Liver (tissue), 9 donors: ENCODE measurements around the gene PPT2. TPM values are rescaled to one million over a fixed set of nuclear protein-coding genes. Genes with fewer than 3 reads are reported as not detected.

ENCODE experiments used
- DNase-seq: peaks from one replicate; pipeline ENCODE4 v3.0.0-alpha.2; 2017; ENCODE audit warnings: low spot score
- H3K27ac ChIP-seq, 2 donors: one replicate each; pipeline ENCODE4 v1.7.0; 2013; ENCODE audit warnings: inconsistent platforms in 2 of 2, low read length in 2 of 2, control low read depth in 1 of 2, low read depth in 1 of 2, mild to moderate bottlenecking in 1 of 2
- H3K27me3 ChIP-seq, 4 donors: one replicate each; pipeline versions ENCODE4 v1.6.1 to v1.7.0; 2013; ENCODE audit warnings: low read length in 3 of 4, inconsistent platforms in 1 of 4, mild to moderate bottlenecking in 1 of 4, moderate library complexity in 1 of 4; ENCODE audit not compliant: control insufficient read depth in 4 of 4, insufficient read depth in 4 of 4
- H3K36me3 ChIP-seq, 4 donors: one replicate each; pipeline versions ENCODE4 v1.6.1 to v1.7.0; 2013; ENCODE audit warnings: low read length in 3 of 4, mild to moderate bottlenecking in 3 of 4, low read depth in 1 of 4, moderate library complexity in 1 of 4; ENCODE audit not compliant: control insufficient read depth in 4 of 4, insufficient read depth in 3 of 4
- H3K4me1 ChIP-seq, 4 donors: one replicate each; pipeline versions ENCODE4 v1.6.1 to v1.7.0; 2013; ENCODE audit warnings: low read length in 3 of 4, mild to moderate bottlenecking in 3 of 4, moderate library complexity in 1 of 4; ENCODE audit not compliant: control insufficient read depth in 4 of 4, insufficient read depth in 4 of 4
- H3K4me3 ChIP-seq, 3 donors: one replicate each; pipeline versions ENCODE4 v1.6.1 to v1.7.0; 2013; ENCODE audit warnings: low read length in 3 of 3, control low read depth in 1 of 3, low read depth in 1 of 3, mild to moderate bottlenecking in 1 of 3
- H3K9ac ChIP-seq, 2 donors: one replicate each; pipeline ENCODE4 v1.7.0; 2013; ENCODE audit warnings: low read length in 2 of 2, mild to moderate bottlenecking in 2 of 2, moderate library complexity in 2 of 2, control low read depth in 1 of 2, low read depth in 1 of 2
- H3K9me3 ChIP-seq, 4 donors: one replicate each; pipeline versions ENCODE4 v1.6.1 to v1.7.0; 2013; ENCODE audit warnings: low read length in 3 of 4; ENCODE audit not compliant: control insufficient read depth in 4 of 4
- ATF3 ChIP-seq: IDR thresholded peaks from 2 replicates; pipeline ENCODE4 v1.6.1; 2016; ENCODE audit warnings: antibody characterized with exemption
- CTCF ChIP-seq: fragments of 150-350 bp; IDR thresholded peaks from 2 replicates; pipeline ENCODE4 v1.5.1; 2017; ENCODE audit warnings: improper control_type of control experiment, low read depth, low read length; ENCODE audit not compliant: missing input control
- EGR1 ChIP-seq, 2 donors: IDR thresholded peaks; 2 replicates each; pipeline ENCODE4 v1.6.1; 2016 to 2018; ENCODE audit warnings: antibody characterized with exemption in 2 of 2, low read depth in 2 of 2
- FOXA1 ChIP-seq: IDR thresholded peaks from 2 replicates; pipeline ENCODE4 v1.6.1; 2016; ENCODE audit warnings: antibody characterized with exemption
- FOXA2 ChIP-seq: IDR thresholded peaks from 2 replicates; pipeline ENCODE4 v1.6.1; 2016; ENCODE audit warnings: antibody characterized with exemption
- HNF4G ChIP-seq: IDR thresholded peaks from 2 replicates; pipeline ENCODE4 v1.6.1; 2016; ENCODE audit warnings: antibody characterized with exemption
- NR2F2 ChIP-seq: IDR thresholded peaks from 2 replicates; pipeline ENCODE4 v1.6.1; 2016; ENCODE audit warnings: antibody characterized with exemption
- RAD21 ChIP-seq, 2 donors: IDR thresholded peaks; 2 replicates each; pipeline ENCODE4 v1.6.1; 2016; ENCODE audit warnings: antibody characterized with exemption in 2 of 2, mild to moderate bottlenecking in 2 of 2
- REST ChIP-seq: IDR thresholded peaks from 2 replicates; pipeline ENCODE4 v1.6.1; 2016; ENCODE audit warnings: antibody characterized with exemption, mild to moderate bottlenecking
- RXRA ChIP-seq, 2 donors: IDR thresholded peaks; 2 replicates each; pipeline ENCODE4 v1.6.1; 2017 to 2018; ENCODE audit warnings: antibody characterized with exemption in 2 of 2, mild to moderate bottlenecking in 1 of 2
- SP1 ChIP-seq: IDR thresholded peaks from 2 replicates; pipeline ENCODE4 v1.6.1; 2018; ENCODE audit warnings: antibody characterized with exemption, mild to moderate bottlenecking
- TAF1 ChIP-seq: conservative IDR thresholded peaks from 2 replicates; pipeline ENCODE4 v1.6.1; 2016; ENCODE audit warnings: antibody characterized with exemption, mild to moderate bottlenecking
- YY1 ChIP-seq: IDR thresholded peaks from 2 replicates; pipeline ENCODE4 v1.6.1; 2016; ENCODE audit warnings: antibody characterized with exemption, mild to moderate bottlenecking
- WGBS: extraction: QIAGEN DNeasy Blood & Tissue Kit; methylation state at CpG from one replicate; pipeline ENCODE4 v1.1.7; 2013; 5-methylcytosine and 5-hydroxymethylcytosine counted together
- polyA plus RNA-seq, 2 donors: library from polyadenylated mRNA; stranded (reverse) in 1 of 2; unstranded in 1 of 2; fragments of 200-250 nt in 1 of 2; fragments of >200 nt in 1 of 2; fragmentation: Nextera tagmentation in 1 of 2; extraction: Ambion mirVana in 1 of 2; gene quantifications; one replicate each; pipeline versions ENCODE4 v1.2.1 to v1.2.3, GENCODE V29; 2013 to 2015
- total RNA-seq, 2 donors: library from RNA; depleted of rRNA; stranded (reverse); fragments of >200 nt; gene quantifications; one replicate each; pipeline ENCODE4 v1.2.3, GENCODE V29; 2014
- donor health status: healthy.
- donor health status: healthy.
- donor health status: healthy.
- donor health status: healthy.
- donor health status: healthy.

PPT2 gene
- total and polyA plus RNA-seq, 4 donors = 7.6 to 47.4 (median 15.1) TPM

- TF ChIP-seq RXRA (IDR thresholded peaks at IDR 0.05) (no peak), REST (no peak), YY1 (no peak), EGR1 (IDR thresholded peaks at IDR 0.05; ENCODE audit: low read depth in 2 of 2) (no peak), TAF1 (no peak)
Observed at GRCh38 chr6:32152769-32153563, 975 bp upstream of the PPT2 start (continued).

- Histone ChIP-seq H3K9me3 (no peaks in the 10 kb centered on the region), H3K27me3 (peaks cover 0 to 5% (median 0%) of the 10 kb centered on the region in 4 donors), H3K27ac (peak overlapping the region; percentile 87 to 88), H3K4me1 (peaks cover 6 to 26% (median 13%) of the 10 kb centered on the region in 4 donors), H3K36me3 (peaks cover 3 to 11% (median 10%) of the 10 kb centered on the region in 4 donors), H3K4me3 (peak overlapping the region; percentile 66 to 97 (median 82)), H3K9ac (peak overlapping the region; percentile 77 to 81)
- WGBS = 6% methylated on average over 34 of the region's 34 CpGs
- TF ChIP-seq RAD21 (IDR thresholded peaks at IDR 0.05) = peak; percentile 79 to 88
- peak; percentile 56 for TF ChIP-seq CTCF
- no peak for TF ChIP-seq FOXA2
- no peak for TF ChIP-seq ATF3
- TF ChIP-seq EGR1 (IDR thresholded peaks at IDR 0.05; ENCODE audit: low read depth in 2 of 2) = no peak
- TF ChIP-seq SP1 = no peak
- peak; percentile 79 for DNase-seq
Observed at GRCh38 chr6:32154514-32155161, 697 bp downstream of the PPT2 start.

- WGBS = 94% methylated on average over 9 of the region's 9 CpGs
- TF ChIP-seq FOXA1 = no peak
- TF ChIP-seq HNF4G = no peak
- TF ChIP-seq RAD21 (IDR thresholded peaks at IDR 0.05) = no peak
- TF ChIP-seq YY1 = no peak
- TF ChIP-seq TAF1 = no peak
- TF ChIP-seq FOXA2 = no peak
- TF ChIP-seq NR2F2 = no peak
Observed at GRCh38 chr6:32156891-32157290, 3.0 kb downstream of the PPT2 start.

More at GRCh38 chr6:32156891-32157290, 3.0 kb downstream of the PPT2 start:
- H3K36me3 ChIP-seq = peaks cover 3 to 11% (median 10%) of the 10 kb centered on the region in 4 donors
- H3K9me3 ChIP-seq = no peaks in the 10 kb centered on the region
- no peak overlapping the region for H3K9ac ChIP-seq
- H3K27ac ChIP-seq = no peak overlapping the region
- H3K4me1 ChIP-seq = peaks cover 6 to 26% (median 13%) of the 10 kb centered on the region in 4 donors
- no peak overlapping the region for H3K4me3 ChIP-seq
- H3K27me3 ChIP-seq = no peaks in the 10 kb centered on the region
- no peak for DNase-seq
